ENCODE data around the gene MARCHF10. TPM values are rescaled to one million over a fixed set of nuclear protein-coding genes. Genes with fewer than 3 reads are reported as not detected.

The MARCHF10 gene
- total RNA-seq, 4 donors from 2014 or later: under 0.01 to 0.41 (median 0.18) TPM; not detected in 1

GRCh38 chr17:62808576-62808970, 459 bp upstream of the MARCHF10 start:
- no peak for DNase-seq
- H3K36me3 ChIP-seq: no peaks in the 10 kb centered on the region
- no peak overlapping the region for H3K4me3 ChIP-seq
- H3K9me3 ChIP-seq: no peaks in the 10 kb centered on the region
- no peaks in the 10 kb centered on the region for H3K27me3 ChIP-seq
- H3K4me1 ChIP-seq: peaks cover 0 to 8% of the 10 kb centered on the region in 2 donors
- no peak for TF ChIP-seq POLR2A (IDR thresholded peaks at IDR 0.05)
- TF ChIP-seq CTCF (IDR thresholded peaks at IDR 0.05): no peak
- intact Hi-C loops (cut with DNase I; ENCODE audit: low total_unique reads): no loop called here
- no peak overlapping the region for H3K27ac ChIP-seq

- Histone ChIP-seq H3K27me3 (no peaks in the 10 kb centered on the region), H3K9me3 (no peaks in the 10 kb centered on the region), H3K36me3 (no peaks in the 10 kb centered on the region), H3K27ac (no peak overlapping the region), H3K4me3 (no peak overlapping the region), H3K4me1 (peaks cover 0 to 8% of the 10 kb centered on the region in 2 donors)
- no peak for DNase-seq
- TF ChIP-seq POLR2A (IDR thresholded peaks at IDR 0.05) (no peak), CTCF (IDR thresholded peaks at IDR 0.05) (no peak)
- intact Hi-C loops (cut with DNase I; ENCODE audit: low total_unique reads): no loop called here
These were observed 2.9 kb downstream of the MARCHF10 start for GRCh38 chr17:62805234-62805633.

DNA sequence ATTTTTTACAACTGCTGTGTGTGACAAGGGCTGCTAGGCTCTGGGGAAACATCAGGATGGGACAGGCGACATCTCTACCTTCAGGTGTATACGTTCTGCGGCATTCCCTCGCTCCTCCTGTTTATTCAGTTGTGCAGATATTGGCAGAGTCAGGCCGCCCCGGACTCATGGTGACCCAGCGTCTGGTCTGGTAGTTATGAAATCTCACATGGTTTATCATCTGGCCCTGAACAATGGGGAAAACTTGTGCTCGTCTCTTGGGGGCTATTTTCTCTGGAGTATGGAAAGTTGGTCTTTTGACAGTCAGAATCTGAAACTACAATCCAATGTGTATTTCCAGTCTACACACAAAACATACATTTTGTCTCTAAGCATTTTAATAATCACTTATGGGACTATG, 3.3 kb downstream of the MARCHF10 start:
- Histone ChIP-seq H3K4me1 (peaks cover 0 to 8% of the 10 kb centered on the region in 2 donors), H3K27ac (no peak overlapping the region), H3K27me3 (no peaks in the 10 kb centered on the region), H3K9me3 (no peaks in the 10 kb centered on the region), H3K4me3 (no peak overlapping the region), H3K36me3 (no peaks in the 10 kb centered on the region)
- no peak for DNase-seq
- TF ChIP-seq POLR2A (IDR thresholded peaks at IDR 0.05): no peak
- TF ChIP-seq CTCF (IDR thresholded peaks at IDR 0.05): no peak
- intact Hi-C loops (cut with DNase I; ENCODE audit: low total_unique reads): no loop called here

DNA sequence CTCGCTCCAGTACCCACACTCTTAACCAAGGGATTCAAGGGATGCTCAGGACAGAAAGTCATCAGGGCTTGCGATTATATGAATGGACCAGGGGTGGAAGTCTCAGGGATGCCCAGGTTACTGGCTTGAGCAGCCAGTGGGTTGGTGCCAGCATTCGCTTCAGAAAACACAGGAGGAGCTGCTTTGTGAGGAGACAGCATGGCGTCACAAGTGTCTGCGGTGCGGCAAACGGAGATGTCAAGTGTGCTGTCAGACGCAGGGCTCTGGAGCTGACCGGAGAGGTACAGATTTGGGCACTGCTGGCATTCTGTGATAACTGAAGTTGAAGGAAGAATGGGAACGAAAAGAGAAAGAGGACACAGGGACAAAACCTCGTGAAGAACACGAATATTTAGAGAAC, 4.1 kb downstream of the MARCHF10 start:
- no peak for TF ChIP-seq POLR2A (IDR thresholded peaks at IDR 0.05)
- no peak for TF ChIP-seq CTCF (IDR thresholded peaks at IDR 0.05)
- Histone ChIP-seq H3K4me1 (peaks cover 0 to 8% of the 10 kb centered on the region in 2 donors), H3K36me3 (no peaks in the 10 kb centered on the region), H3K4me3 (no peak overlapping the region), H3K27ac (no peak overlapping the region), H3K9me3 (no peaks in the 10 kb centered on the region), H3K27me3 (no peaks in the 10 kb centered on the region)
- DNase-seq: no peak
- intact Hi-C loops (cut with DNase I; ENCODE audit: low total_unique reads): no loop called here

GRCh38 chr17:62802561-62803205, 5.4 kb downstream of the MARCHF10 start:
- H3K4me1 ChIP-seq: peaks cover 0 to under 1% of the 10 kb centered on the region in 2 donors
- TF ChIP-seq POLR2A (IDR thresholded peaks at IDR 0.05) (no peak), CTCF (IDR thresholded peaks at IDR 0.05) (no peak)
- DNase-seq: no peak
- no peak overlapping the region for H3K4me3 ChIP-seq
- H3K27ac ChIP-seq: no peak overlapping the region
- H3K27me3 ChIP-seq: no peaks in the 10 kb centered on the region
- H3K9me3 ChIP-seq: no peaks in the 10 kb centered on the region
- H3K36me3 ChIP-seq: no peaks in the 10 kb centered on the region
- intact Hi-C loops (cut with DNase I; ENCODE audit: low total_unique reads): no loop called here
